ENCODE measurements around the gene SPDYA. TPM values are rescaled to one million over a fixed set of nuclear protein-coding genes. Genes with fewer than 3 reads are reported as not detected.

The SPDYA gene
- total RNA-seq, 1 donor from 2014 or later = 1.3 TPM

DNA sequence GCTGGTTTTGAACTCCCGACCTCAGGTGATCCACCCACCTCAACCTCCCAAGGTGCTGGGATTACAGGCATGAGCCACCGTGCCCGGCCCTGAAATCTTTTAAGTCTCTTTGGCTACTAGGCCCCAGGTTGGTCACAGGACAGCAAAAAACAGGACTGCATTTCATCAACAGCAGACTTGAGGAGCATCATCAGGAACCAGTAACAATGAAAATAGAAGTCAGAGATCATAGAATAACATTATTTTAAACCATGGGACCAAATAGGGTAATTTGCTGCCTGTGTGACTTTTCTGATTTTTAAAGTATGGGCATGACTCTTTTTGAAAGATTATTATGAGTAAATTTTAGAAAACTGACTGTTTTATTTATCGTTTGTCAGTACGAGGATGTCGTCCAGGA lies 34.2 kb upstream of the SPDYA start:
- no peak for TF ChIP-seq EZH2 (IDR thresholded peaks at IDR 0.05; ENCODE audit: insufficient read depth, low read length)
- TF ChIP-seq, protein P1, sequence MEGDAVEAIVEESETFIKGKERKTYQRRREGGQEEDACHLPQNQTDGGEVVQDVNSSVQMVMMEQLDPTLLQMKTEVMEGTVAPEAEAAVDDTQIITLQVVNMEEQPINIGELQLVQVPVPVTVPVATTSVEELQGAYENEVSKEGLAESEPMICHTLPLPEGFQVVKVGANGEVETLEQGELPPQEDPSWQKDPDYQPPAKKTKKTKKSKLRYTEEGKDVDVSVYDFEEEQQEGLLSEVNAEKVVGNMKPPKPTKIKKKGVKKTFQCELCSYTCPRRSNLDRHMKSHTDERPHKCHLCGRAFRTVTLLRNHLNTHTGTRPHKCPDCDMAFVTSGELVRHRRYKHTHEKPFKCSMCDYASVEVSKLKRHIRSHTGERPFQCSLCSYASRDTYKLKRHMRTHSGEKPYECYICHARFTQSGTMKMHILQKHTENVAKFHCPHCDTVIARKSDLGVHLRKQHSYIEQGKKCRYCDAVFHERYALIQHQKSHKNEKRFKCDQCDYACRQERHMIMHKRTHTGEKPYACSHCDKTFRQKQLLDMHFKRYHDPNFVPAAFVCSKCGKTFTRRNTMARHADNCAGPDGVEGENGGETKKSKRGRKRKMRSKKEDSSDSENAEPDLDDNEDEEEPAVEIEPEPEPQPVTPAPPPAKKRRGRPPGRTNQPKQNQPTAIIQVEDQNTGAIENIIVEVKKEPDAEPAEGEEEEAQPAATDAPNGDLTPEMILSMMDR (IDR thresholded peaks at IDR 0.05; ENCODE audit: insufficient read depth, low read depth, low read length) = no peak
- no peak overlapping the region for H3K4me3 ChIP-seq (ENCODE audit: insufficient read depth, low read depth, low read length)
- no peak overlapping the region for H3K9ac ChIP-seq (ENCODE audit: low read length)
- H3K79me2 ChIP-seq (ENCODE audit: insufficient read depth, low read length) = peaks cover 93% of the 10 kb centered on the region
- H3K27me3 Mint-ChIP-seq (ENCODE audit: low read depth, unreplicated experiment) = no peaks in the 10 kb centered on the region
- H3K4me1 Mint-ChIP-seq (ENCODE audit: low read depth, unreplicated experiment) = peaks cover 5% of the 10 kb centered on the region
- H3K4me3 Mint-ChIP-seq (ENCODE audit: unreplicated experiment) = no peak overlapping the region
- peak overlapping the region; percentile 41 for H3K27ac Mint-ChIP-seq (ENCODE audit: unreplicated experiment)
- H4K20me1 ChIP-seq (ENCODE audit: insufficient read depth, low read length) = peaks cover 85% of the 10 kb centered on the region
- no peaks in the 10 kb centered on the region for H3K27me3 ChIP-seq (ENCODE audit: insufficient read depth, low read length)
- H3K9me3 Mint-ChIP-seq (ENCODE audit: unreplicated experiment) = no peaks in the 10 kb centered on the region
- no peaks in the 10 kb centered on the region for H3K9me3 ChIP-seq (ENCODE audit: insufficient read depth, low read depth, low read length)
- H3K4me2 ChIP-seq (ENCODE audit: low read length) = no peak overlapping the region
- DNase-seq (ENCODE audit: low read depth) = no peak
- H3K27ac ChIP-seq (ENCODE audit: low read depth, low read length) = no peak overlapping the region
- no peaks in the 10 kb centered on the region for H3K4me1 ChIP-seq (ENCODE audit: insufficient read depth, low read length)
- no peak overlapping the region for H2AFZ ChIP-seq (ENCODE audit: low read depth, low read length)
- H3K36me3 Mint-ChIP-seq (ENCODE audit: low read depth, unreplicated experiment) = peaks cover 2% of the 10 kb centered on the region
- peaks cover 29% of the 10 kb centered on the region for H3K36me3 ChIP-seq (ENCODE audit: insufficient read depth, low read length)
- no peak for FAIRE-seq

- H3K27ac ChIP-seq (ENCODE audit: low read depth, low read length) = no peak overlapping the region
- Mint-ChIP-seq H3K9me3 (ENCODE audit: unreplicated experiment) (no peaks in the 10 kb centered on the region), H3K27ac (ENCODE audit: unreplicated experiment) (no peak overlapping the region), H3K4me3 (ENCODE audit: unreplicated experiment) (no peak overlapping the region), H3K27me3 (ENCODE audit: low read depth, unreplicated experiment) (no peaks in the 10 kb centered on the region), H3K36me3 (ENCODE audit: low read depth, unreplicated experiment) (peaks cover 4% of the 10 kb centered on the region), H3K4me1 (ENCODE audit: low read depth, unreplicated experiment) (peaks cover 5% of the 10 kb centered on the region)
- H3K9me3 ChIP-seq (ENCODE audit: insufficient read depth, low read depth, low read length) = no peaks in the 10 kb centered on the region
- no peak for FAIRE-seq
- H3K4me3 ChIP-seq (ENCODE audit: insufficient read depth, low read depth, low read length) = no peak overlapping the region
- peaks cover 90% of the 10 kb centered on the region for H3K79me2 ChIP-seq (ENCODE audit: insufficient read depth, low read length)
- no peak for DNase-seq (ENCODE audit: low read depth)
- no peak overlapping the region for H2AFZ ChIP-seq (ENCODE audit: low read depth, low read length)
- no peaks in the 10 kb centered on the region for H3K27me3 ChIP-seq (ENCODE audit: insufficient read depth, low read length)
- H3K9ac ChIP-seq (ENCODE audit: low read length) = no peak overlapping the region
- peaks cover 48% of the 10 kb centered on the region for H3K36me3 ChIP-seq (ENCODE audit: insufficient read depth, low read length)
- peaks cover 70% of the 10 kb centered on the region for H4K20me1 ChIP-seq (ENCODE audit: insufficient read depth, low read length)
- no peaks in the 10 kb centered on the region for H3K4me1 ChIP-seq (ENCODE audit: insufficient read depth, low read length)
- TF ChIP-seq, protein P1 (IDR thresholded peaks at IDR 0.05; ENCODE audit: insufficient read depth, low read depth, low read length) = no peak
- TF ChIP-seq EZH2 (IDR thresholded peaks at IDR 0.05; ENCODE audit: insufficient read depth, low read length) = no peak
- no peak overlapping the region for H3K4me2 ChIP-seq (ENCODE audit: low read length)
Observed at GRCh38 chr2:28778392-28778791, 32.2 kb upstream of the SPDYA start.

GRCh38 chr2:28779001-28779400 lies 31.6 kb upstream of the SPDYA start:
- peaks cover 84% of the 10 kb centered on the region for H3K79me2 ChIP-seq (ENCODE audit: insufficient read depth, low read length)
- H3K4me1 Mint-ChIP-seq (ENCODE audit: low read depth, unreplicated experiment) = peaks cover 5% of the 10 kb centered on the region
- no peak overlapping the region for H3K27ac ChIP-seq (ENCODE audit: low read depth, low read length)

More at GRCh38 chr2:28779001-28779400, 31.6 kb upstream of the SPDYA start:
- peaks cover 64% of the 10 kb centered on the region for H4K20me1 ChIP-seq (ENCODE audit: insufficient read depth, low read length)
- H3K9me3 Mint-ChIP-seq (ENCODE audit: unreplicated experiment) = no peaks in the 10 kb centered on the region
- FAIRE-seq = no peak
- TF ChIP-seq, protein P1 (IDR thresholded peaks at IDR 0.05; ENCODE audit: insufficient read depth, low read depth, low read length) = no peak
- no peak for TF ChIP-seq EZH2 (IDR thresholded peaks at IDR 0.05; ENCODE audit: insufficient read depth, low read length)
- H2AFZ ChIP-seq (ENCODE audit: low read depth, low read length) = no peak overlapping the region
- H3K27ac Mint-ChIP-seq (ENCODE audit: unreplicated experiment) = no peak overlapping the region
- DNase-seq (ENCODE audit: low read depth) = no peak
- no peak overlapping the region for H3K4me3 Mint-ChIP-seq (ENCODE audit: unreplicated experiment)
- no peak overlapping the region for H3K4me2 ChIP-seq (ENCODE audit: low read length)
- H3K9me3 ChIP-seq (ENCODE audit: insufficient read depth, low read depth, low read length) = no peaks in the 10 kb centered on the region
- H3K27me3 ChIP-seq (ENCODE audit: insufficient read depth, low read length) = no peaks in the 10 kb centered on the region
- no peaks in the 10 kb centered on the region for H3K4me1 ChIP-seq (ENCODE audit: insufficient read depth, low read length)
- no peak overlapping the region for H3K4me3 ChIP-seq (ENCODE audit: insufficient read depth, low read depth, low read length)
- peaks cover 4% of the 10 kb centered on the region for H3K36me3 Mint-ChIP-seq (ENCODE audit: low read depth, unreplicated experiment)
- peaks cover 48% of the 10 kb centered on the region for H3K36me3 ChIP-seq (ENCODE audit: insufficient read depth, low read length)
- H3K27me3 Mint-ChIP-seq (ENCODE audit: low read depth, unreplicated experiment) = no peaks in the 10 kb centered on the region
- no peak overlapping the region for H3K9ac ChIP-seq (ENCODE audit: low read length)

All from astrocyte (in vitro differentiated cells and primary cell).